Calu3 (cell line): ENCODE data around the gene CCL22. TPM values are rescaled to one million over a fixed set of nuclear protein-coding genes. Genes with fewer than 3 reads are reported as not detected.

ENCODE experiments used
- BruUV-seq: library from RNA; stranded (reverse); fragments of 400-500 nt; replicated peaks from 2 replicates; lab custom pipeline; 2021; lab: Mats Ljungman, UMichigan
- CTCF ChIA-PET: fragments of 300-600 bp; sonication (Branson Sonifier 250); formaldehyde crosslinking; loops from one replicate; lab custom pipeline; 2022; ENCODE audit warnings: antibody characterized with exemption; lab: Charles Lee
- DNase-seq: peaks from one replicate; pipeline ENCODE4 v3.0.0; 2022
- H3K27ac Mint-ChIP-seq: one replicate; pipeline ENCODE4 v1.8.0; 2022; ENCODE audit warnings: mixed read lengths; ENCODE audit not compliant: unreplicated experiment
- H3K27me3 Mint-ChIP-seq: one replicate; pipeline ENCODE4 v1.8.0; 2022; ENCODE audit warnings: mixed read lengths; ENCODE audit not compliant: unreplicated experiment
- H3K36me3 Mint-ChIP-seq: one replicate; pipeline ENCODE4 v1.8.0; 2022; ENCODE audit warnings: mild to moderate bottlenecking, moderate library complexity, mixed read lengths; ENCODE audit not compliant: insufficient read depth, unreplicated experiment
- H3K4me1 Mint-ChIP-seq: one replicate; pipeline ENCODE4 v1.8.0; 2022; ENCODE audit warnings: mild to moderate bottlenecking, low read depth, mixed read lengths; ENCODE audit not compliant: unreplicated experiment
- H3K4me3 Mint-ChIP-seq: one replicate; pipeline ENCODE4 v1.8.0; 2022; ENCODE audit warnings: mild to moderate bottlenecking, low read depth, moderate library complexity, mixed read lengths; ENCODE audit not compliant: unreplicated experiment
- H3K9me3 Mint-ChIP-seq: one replicate; pipeline ENCODE4 v1.8.0; 2022; ENCODE audit warnings: low read depth, mixed read lengths; ENCODE audit not compliant: unreplicated experiment
- intact Hi-C: fragments of 100-400 bp; cut with micrococcal nuclease; formaldehyde crosslinking; loops from one replicate; pipeline ENCODE4 v1.10.0; 2022; ENCODE audit not compliant: unreplicated experiment
- total RNA-seq: library from RNA; stranded (reverse); gene quantifications from 2 replicates; pipeline ENCODE4 v1.2.3, GENCODE V29; 2022
- TF ChIP-seq, protein P1 (sequence below): fragments of 200-600 bp; IDR thresholded peaks from one replicate; pipeline ENCODE4 v1.8.0; 2022; ENCODE audit warnings: antibody characterized with exemption; ENCODE audit not compliant: unreplicated experiment

The CCL22 gene
- total RNA-seq, 1 experiment from 2014 or later = 2.6 TPM

DNA sequence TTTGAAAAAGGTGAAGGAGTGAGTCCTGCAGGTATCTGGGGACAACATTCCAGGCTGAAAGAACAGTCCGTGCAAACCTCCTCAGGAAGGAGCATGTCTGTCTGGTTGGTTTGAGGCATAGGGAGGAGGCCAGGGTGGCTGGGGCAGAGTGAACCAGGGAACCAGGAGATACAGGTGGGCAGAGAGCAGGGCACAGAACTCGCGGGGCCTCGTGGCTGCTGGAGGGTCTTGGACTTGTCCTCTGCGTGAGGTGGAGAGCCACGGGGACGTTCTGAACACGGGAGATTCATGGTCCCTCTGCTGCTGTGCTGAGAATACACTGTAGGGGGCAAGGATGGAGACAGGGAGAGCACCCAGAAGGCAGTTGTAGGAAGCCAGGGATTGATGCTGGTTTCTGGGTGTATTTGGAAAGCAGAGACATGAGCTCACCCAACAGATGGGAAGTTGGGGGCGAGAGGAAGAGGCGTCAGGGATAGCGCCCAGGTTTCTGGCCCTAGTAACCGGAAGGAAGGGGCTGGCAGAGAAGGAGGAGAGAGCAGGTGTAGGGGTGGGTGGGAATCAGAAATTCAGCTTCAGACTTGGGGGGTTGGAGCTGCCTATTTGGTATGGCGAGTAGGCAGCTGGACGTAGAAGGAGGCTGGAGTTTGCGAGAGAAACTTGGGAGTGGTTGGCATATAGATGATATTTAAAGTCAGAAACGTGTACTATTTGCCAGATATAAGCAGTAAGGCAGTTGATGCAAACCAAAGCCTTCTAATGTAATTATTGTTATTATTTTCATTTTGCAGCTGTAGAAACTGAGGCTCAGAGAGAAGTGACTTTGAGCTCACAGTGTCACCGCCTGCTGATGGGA, 45.6 kb downstream of the CCL22 start, which contains the start of gene CCL17:
Gene CCL17, plus strand, starts transcription at position 803 of the 853 bp plus-strand sequence. CDS start 9,166 bp downstream, outside the sequence.
- TF ChIP-seq, protein P1, sequence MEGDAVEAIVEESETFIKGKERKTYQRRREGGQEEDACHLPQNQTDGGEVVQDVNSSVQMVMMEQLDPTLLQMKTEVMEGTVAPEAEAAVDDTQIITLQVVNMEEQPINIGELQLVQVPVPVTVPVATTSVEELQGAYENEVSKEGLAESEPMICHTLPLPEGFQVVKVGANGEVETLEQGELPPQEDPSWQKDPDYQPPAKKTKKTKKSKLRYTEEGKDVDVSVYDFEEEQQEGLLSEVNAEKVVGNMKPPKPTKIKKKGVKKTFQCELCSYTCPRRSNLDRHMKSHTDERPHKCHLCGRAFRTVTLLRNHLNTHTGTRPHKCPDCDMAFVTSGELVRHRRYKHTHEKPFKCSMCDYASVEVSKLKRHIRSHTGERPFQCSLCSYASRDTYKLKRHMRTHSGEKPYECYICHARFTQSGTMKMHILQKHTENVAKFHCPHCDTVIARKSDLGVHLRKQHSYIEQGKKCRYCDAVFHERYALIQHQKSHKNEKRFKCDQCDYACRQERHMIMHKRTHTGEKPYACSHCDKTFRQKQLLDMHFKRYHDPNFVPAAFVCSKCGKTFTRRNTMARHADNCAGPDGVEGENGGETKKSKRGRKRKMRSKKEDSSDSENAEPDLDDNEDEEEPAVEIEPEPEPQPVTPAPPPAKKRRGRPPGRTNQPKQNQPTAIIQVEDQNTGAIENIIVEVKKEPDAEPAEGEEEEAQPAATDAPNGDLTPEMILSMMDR = no peak
- Mint-ChIP-seq H3K4me3 (no peak within 1 kb of the TSS), H3K9me3 (no peaks in the 10 kb centered on the region), H3K27me3 (peaks cover 23% of the 10 kb centered on the region), H3K27ac (no peak within 1 kb of the TSS), H3K4me1 (peaks cover 15% of the 10 kb centered on the region), H3K36me3 (no peaks in the 10 kb centered on the region)
- no peak for DNase-seq
- no TSS peak for BruUV-seq
- intact Hi-C loops = no loop called here
- CTCF ChIA-PET = interaction anchor here (1.7 kb wide), 1 partner anchor 13 kb away, joined by 8 read pairs; no protein-coding TSS in a partner anchor

DNA sequence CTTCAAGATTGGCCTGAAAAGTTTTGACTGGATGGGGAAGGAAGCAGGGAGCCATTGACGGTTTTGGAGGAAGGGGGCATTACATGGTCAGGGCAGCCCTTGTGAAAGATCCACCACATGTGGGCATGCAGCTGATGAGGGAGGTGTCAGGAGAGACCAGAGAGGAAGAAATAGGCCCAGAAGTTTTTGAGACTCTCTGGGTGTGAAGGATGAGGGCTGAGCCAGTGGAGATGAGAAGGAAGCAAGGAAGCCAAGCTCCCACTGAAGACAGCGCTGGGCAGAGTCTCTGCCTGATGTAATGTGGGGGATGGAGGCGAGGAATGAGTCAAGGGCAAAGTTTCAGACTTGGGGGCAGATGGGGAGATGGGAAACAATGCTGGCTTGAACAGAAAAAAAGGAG, 46.5 kb downstream of the CCL22 start:
- intact Hi-C loops = no loop called here
- H3K27me3 Mint-ChIP-seq = peaks cover 23% of the 10 kb centered on the region
- H3K4me3 Mint-ChIP-seq = no peak overlapping the region
- no peaks in the 10 kb centered on the region for H3K9me3 Mint-ChIP-seq
- TF ChIP-seq, protein P1 = no peak
- DNase-seq = no peak
- no TSS peak for BruUV-seq
- H3K36me3 Mint-ChIP-seq = no peaks in the 10 kb centered on the region
- H3K27ac Mint-ChIP-seq = no peak overlapping the region
- CTCF ChIA-PET = interaction anchor here (0.7 to 1.7 kb wide), 2 partner anchors 12 to 28 kb away, joined by 3 to 8 read pairs; no protein-coding TSS in a partner anchor
- peaks cover 24% of the 10 kb centered on the region for H3K4me1 Mint-ChIP-seq

DNA sequence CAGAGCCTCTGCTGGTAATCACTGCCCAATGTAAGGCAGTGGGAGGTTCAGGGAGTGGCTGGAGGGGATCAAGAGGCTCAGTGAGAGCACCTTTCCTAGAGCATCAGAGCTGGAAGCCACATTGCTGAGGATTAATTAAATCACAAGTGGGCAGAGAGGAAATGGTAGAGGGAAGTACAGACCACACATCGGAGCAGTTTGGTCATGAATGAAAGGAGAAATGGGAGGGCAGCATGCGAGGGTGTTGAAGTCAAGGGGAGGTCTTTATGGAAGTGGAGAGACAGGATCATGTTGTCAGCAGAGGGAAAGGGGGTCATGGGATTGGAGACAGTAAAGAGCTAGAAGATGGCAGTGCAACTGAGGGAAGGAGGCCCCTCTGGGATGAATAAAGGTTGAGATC, 48.3 kb downstream of the CCL22 start:
- Mint-ChIP-seq H3K27ac (no peak overlapping the region), H3K4me1 (peaks cover 31% of the 10 kb centered on the region), H3K36me3 (no peaks in the 10 kb centered on the region), H3K27me3 (peaks cover 23% of the 10 kb centered on the region), H3K4me3 (no peak overlapping the region), H3K9me3 (no peaks in the 10 kb centered on the region)
- intact Hi-C loops = no loop called here
- BruUV-seq = no TSS peak
- no peak for DNase-seq
- TF ChIP-seq, protein P1 = no peak
- CTCF ChIA-PET = interaction anchor here (0.8 kb wide), 1 partner anchor 12 kb away, joined by 4 read pairs; no protein-coding TSS in a partner anchor

DNA sequence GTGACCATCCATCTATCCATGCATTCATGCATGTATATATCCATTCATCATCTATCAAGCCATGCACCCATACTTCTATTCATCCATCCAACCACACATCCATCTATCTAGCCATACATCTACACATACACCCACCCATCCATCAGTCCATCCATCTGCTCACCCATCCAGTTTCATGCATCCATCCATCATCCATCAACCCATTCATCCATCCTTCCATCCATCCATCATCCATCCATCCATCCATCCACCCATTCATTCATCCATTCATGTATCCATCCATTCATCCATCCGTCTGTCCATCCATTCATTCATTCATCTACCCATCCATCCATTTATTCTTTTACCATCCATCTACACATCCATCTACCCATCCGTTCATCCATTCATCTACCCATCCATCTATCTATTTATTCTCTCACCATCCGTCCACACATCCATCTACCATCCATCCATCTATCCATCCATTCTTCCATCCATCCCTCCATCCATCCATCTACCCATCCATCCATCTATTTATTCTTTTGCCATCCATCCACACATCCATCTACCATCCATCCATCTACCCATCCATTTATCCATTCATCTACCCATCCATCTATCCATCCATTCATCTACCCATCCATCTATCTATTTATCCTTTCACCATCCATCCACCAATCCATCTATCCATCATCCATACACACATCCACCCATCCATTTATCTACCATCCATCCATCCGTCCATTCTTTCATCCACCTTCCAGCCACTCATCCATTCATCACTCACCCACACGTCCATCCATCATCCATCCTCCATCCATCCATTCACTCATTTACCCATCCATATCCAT, 49.2 kb downstream of the CCL22 start:
- no peak overlapping the region for H3K4me3 Mint-ChIP-seq
- DNase-seq = no peak
- CTCF ChIA-PET = no interaction called here
- H3K27ac Mint-ChIP-seq = no peak overlapping the region
- no TSS peak for BruUV-seq
- intact Hi-C loops = no loop called here
- no peaks in the 10 kb centered on the region for H3K36me3 Mint-ChIP-seq
- peaks cover 31% of the 10 kb centered on the region for H3K4me1 Mint-ChIP-seq
- no peaks in the 10 kb centered on the region for H3K9me3 Mint-ChIP-seq
- TF ChIP-seq, protein P1 = no peak
- H3K27me3 Mint-ChIP-seq = peaks cover 23% of the 10 kb centered on the region
